Right kidney (tissue), 1 donor: ENCODE measurements around the gene PTPRR.
"Not testable (repeated sequence)": the region's sequence is repeated elsewhere in the genome, so short reads cannot be mapped to it uniquely, and the experiment has no call there.

Experiments used
- DNase-seq: peaks from one replicate; pipeline ENCODE4 v3.0.0-alpha.2; 2016

PTPRR gene

DNA sequence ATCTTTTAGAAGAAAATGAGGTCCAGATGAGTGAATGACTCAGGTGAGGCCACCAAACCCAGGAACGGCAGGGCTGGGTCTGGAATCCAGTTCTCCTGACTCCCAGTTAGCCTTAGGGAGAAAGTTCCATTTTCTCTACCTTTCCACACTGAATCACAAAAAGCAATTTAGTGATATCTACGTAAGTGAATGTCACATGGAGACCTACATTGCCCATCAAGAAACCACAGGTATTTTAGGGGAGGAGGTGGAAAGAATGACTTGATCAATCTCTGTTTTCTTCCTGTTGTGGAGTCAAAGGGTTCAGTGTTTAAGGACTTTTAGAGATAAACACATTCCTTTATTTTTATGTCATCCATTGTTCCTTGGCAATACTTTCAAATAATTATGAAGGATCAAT is 176.4 kb downstream of the PTPRR start:
- DNase-seq, result no peak

DNA sequence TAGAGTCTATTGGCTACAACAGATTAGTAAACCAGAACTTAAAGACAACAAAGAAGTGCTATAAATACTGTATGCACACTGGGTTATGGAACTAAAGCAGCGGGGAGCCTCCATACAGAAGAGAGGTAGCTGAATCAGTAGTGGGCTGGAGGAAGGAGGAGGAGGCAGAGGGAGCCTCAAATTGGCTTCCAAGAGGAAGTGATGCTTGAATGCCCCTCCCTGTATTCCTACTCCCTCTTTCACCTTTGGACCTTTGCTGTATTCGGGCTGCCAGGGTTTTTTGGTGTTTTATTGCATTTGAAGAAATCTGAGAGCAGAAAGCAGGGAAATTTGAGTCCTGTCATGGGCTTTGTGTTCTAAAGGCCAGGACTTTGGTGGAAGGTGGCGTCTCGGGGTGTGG is 179.3 kb downstream of the PTPRR start:
- no peak for DNase-seq

DNA sequence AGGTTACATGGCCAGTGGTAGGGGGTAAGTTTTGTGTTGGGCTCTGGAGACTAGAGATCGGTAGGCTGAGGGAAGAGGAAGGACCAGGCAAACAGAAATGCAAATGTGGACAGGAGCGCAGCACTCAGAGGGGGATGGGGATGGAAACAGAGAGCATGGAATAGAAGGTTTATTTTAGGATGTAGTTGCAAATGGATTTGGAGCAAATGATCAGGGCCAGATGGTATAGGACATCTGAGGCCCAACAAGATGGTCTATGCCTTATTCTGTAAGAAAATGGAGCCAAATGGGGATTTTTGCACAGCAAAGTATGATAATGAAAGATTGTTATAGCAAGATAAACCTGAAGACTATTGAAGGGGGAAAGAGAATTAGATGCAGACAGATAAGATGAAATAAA is 180.8 kb downstream of the PTPRR start:
- DNase-seq, result no peak

DNA sequence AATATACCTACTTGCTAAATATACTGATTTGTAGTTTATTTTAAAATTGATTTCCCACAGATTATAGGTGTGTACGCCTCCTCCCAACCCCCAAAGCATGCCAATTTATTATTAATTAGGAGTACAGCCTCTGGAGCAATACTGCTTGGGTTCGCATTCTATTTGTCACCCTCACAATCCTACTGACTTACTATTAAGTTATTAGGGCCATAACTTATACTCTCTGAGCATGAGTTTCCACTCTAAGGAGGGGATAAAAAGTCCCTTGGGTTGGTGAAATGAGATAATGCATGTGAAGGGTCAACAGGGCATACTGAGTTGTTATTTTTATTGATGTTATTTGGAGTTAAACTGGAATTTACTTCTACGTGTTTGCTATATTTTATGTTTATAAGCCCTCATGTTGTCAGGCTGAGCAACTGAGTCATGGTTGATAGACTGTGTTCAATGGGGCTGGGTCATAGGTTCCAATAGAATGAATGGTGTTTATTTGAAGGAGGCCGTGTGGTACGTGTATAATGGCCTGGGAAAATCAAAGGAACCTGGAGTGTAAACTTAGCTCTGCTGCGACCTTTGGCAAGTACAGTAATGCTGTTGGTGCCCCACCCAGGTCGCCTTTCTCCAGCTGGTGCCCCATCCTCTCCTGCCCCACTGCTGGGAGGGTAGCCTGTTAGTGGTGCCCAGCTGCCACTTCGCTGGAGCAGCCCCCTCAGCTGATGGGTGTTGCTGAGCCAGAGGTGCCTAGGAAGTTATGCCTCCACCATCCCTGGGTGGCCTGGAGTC is 184.0 kb downstream of the PTPRR start:
- DNase-seq, result no peak

DNA sequence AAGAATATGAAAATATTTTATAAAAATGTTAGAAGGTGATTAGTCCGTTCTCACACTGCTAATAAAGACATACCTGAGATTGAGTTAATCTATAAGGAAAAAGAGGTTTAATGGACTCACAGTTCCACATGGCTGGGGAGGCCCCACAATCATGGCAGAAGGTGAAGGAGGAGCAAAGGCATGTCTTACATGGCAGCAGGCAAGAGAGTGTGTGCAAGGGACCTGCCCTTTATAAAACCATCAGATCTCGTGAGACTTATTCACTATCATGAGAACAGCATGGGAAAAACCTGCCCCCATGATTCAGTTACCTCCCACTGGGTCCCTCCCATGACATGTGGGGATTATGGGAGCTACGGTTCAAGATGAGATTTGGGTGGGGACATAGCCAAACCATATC is 185.3 kb downstream of the PTPRR start:
- DNase-seq, result not testable (repeated sequence)

DNA sequence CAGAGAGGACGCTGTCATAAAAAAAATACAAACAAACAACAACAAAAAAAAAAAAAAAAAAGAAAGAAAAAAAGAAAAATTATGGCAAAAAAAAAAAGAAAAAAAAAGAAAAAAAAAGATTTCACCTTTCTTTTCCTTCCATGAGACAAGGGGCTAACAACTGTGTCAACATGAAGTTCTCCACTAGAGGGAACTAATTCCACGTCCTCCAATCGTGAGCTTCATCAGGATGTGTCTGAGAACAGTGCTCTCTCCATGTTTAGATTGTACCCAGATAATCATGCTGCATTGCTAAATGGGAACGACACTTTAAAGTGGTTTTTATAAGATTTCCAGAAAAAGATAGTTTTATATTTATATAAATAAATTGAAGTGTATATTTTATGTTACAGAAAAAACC is 187.2 kb downstream of the PTPRR start:
- DNase-seq, result peak; percentile 34

DNA sequence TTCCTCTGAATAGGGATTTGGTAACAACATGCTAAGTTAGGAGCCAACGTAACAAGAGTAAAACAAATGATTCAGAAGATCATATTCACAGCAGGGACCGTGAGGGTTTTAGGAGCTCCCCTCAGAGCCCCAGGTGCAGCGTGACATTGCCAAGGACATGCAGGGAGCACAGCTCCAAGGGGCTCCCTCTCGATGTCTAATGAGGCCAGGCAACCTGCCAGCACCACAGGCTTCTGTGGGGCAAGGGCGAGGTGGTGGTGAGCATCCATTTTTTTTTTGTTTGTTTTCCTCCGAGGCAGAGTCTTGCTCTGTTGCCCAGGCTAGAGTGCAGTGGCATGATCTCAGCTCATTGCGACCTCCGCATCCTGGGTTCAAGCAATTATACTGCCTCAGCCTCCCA is 188.3 kb downstream of the PTPRR start:
- DNase-seq, result no peak

DNA sequence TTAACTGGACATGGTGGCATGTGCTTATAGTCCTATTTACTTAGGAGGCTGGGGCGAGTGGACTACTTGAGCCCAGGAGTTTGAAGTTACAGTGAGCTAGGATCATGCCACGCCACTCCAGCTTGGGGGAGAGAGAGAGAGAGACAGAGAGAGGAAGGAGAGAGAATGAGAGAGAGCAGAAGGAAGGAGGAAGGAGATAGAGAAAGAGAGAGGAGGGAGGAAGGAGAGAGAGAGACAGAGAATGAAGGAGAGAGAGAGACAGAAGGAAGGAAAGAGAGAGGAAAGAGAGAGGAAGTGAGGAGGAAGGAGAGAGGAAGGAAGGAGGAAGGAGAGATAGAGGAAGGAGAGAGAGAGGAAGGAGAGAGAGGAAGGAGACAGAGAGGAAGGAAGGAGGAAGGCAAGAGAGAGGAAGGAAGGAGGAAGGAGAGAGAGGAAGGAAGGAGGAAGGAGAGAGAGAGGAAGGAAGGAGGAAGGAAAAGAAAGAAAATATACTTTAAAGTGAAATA is 189.8 kb downstream of the PTPRR start:
- no peak for DNase-seq

DNA sequence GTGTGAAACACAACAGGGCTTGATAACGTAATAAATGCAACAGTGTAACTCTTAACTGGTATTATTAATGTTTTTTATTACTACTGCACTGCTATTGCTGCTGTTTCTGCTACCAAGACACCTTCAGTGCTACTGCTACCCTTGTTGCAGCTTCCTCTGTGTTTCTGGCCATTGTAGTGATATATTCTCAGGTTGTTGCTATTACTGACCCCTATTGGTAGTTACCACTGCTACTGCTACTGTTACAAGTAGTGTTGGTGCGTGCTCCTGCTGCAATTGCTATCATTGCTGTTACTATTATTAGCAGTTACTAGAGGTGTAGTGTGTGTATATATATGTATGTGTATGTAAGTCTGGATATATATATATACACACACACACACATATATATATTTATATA is 196.1 kb downstream of the PTPRR start:
- no peak for DNase-seq

DNA sequence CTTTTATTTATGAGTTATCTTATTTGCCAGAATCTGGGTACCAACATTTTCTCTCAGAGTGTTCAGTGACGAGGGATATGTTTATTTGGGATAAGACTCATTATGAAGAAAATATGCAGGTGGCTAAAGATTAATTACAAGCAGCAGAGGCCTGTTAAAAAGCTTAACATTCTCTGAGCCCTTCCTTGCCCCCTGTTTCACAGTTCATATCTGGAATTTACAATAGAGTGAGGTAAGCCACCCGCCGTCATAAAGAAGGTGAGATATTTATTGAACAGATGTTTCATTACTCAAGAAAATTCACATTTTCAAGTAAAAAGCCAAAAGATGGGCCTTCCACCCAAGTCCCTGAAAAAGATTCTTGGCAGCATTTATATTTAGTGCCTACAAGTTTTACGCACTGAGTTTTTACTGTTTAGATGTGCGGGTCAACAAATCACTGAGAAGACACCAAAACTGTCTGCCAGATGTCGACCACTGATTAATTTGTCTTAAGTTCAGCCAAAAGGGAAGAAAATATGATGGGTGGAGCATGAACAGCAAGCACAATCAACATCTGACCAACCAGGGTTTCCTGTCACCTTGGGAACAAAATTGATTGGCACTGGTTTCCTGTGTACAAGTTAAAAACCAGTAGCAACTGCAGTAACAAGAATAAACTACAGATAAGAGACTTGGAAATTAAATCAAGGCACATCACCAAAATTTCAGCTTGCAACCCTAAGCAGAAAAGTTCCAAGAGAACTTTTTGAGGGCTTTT is 197.8 kb downstream of the PTPRR start:
- no peak for DNase-seq

DNA sequence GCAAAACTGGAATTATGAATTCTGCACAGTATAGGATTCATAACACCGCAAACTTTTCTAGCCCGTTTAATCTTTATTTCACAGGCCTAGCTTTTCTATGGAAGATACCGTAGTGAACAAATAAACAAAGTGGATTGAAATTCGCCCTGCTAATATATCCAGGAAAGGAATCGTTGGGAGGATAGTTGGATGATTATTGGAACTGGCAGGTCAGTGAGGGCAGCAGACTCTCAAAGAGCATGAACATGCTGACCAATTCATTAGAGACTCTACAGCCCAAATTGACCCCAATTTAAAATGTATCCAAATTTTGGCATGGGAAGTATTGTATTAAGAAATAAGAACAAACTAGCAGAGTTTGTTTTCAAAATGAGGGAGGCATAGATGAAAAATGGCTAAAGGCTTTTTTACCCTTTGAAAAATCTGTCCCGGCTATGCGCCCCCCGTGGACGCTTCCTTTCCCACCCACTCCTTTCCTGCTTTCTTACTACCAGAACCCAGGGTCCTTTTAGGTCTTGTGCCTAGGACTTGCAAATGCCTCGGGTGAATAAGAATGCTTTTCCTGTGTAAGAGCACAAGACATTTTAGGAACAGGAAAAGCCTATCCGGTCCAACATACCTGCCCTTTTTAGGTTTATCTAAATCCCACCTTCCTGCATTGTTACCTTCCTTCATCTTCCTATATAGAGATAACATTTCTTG is 198.7 kb downstream of the PTPRR start:
- no peak for DNase-seq

DNA sequence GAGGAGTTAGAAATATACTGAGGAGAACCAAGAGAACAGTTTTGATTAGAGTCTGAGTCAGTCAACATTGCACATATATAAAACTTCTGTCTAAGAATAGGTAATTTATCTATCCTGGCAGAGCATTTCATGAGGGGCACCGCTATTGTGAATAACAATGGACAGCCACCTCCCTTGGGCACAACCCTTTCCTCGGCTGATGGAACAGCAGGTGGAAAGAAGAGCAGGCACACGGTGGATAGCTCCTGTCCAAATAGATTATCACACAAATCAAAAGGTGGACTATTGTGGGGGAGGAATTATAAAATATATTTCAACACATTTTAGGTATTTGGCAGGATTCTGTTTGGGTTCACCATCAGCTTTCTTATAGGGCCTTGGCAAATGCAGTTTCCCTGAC is 199.3 kb downstream of the PTPRR start:
- no peak for DNase-seq

DNA sequence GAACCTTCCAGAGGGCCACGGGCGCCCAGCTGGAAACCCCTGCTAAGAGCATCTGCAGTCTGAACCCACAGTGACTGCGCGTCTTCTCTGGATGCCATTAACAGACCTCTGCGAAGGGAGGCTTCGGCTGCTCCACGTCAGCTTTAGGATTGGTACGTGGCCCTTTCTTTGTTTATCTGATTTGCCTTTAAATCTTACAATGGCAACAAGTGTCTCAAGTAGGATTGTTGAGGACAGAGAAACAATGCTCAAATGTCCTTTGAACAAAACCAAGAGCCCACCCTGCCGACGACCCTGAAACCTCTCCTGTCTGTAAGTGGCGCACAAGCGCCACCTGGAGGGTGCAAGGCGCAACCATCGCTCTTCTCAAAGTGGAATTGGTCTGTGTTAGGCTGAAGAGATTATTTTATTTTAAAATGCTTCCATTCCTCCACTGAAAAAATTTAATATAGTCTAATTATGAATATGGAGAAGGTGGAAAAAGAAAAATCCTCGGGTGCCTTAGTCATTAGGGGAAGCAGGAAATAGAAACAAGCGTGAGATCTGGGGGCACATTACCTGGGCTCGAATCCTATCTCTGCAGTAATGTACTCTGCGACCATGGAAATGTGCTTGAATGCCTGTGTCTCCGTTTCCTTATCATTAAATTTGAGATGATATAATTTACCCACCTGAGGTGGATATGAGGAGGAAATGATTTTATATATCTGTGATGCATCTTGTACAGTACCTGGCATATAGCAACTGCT is 200.7 kb downstream of the PTPRR start:
- peak; percentile 54 for DNase-seq

DNA sequence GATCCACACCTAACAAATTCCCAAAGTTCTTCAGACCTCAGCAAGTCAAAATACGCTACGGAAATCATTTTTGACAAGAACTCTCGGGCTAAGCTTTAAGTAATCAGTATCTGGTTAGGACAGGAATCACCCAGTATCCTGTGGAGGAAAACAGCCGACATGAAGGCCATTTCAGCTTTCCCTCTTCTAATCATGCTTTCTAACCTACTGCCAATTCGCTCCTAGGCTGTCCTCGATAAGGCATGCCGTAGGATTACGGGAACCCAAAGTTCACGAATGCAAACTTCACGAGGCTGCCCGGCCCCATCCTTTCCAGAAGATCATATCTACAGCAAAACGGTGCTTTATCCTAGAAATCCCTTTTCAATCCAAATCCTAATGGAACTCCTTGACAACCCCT is 201.5 kb downstream of the PTPRR start:
- DNase-seq, result no peak

DNA sequence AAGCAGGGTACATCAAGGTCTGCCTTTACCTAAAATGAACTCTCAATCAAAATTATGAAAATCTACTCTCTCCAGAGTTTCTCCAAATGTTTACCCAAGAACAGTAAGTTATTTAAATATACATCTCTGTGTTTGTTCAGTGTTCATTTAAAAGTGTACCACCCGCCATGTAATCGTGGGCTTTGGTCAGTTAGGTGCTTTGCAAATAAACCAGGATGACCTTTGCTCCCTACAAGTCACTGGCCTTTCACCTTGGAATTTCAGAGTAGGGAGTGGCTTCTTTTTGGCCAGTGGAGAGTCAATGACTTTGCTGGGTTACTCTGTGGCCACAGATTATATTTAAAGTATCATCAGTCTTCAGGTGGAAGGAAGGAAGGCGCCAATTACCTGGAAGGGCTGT is 208.7 kb downstream of the PTPRR start:
- DNase-seq, result no peak

DNA sequence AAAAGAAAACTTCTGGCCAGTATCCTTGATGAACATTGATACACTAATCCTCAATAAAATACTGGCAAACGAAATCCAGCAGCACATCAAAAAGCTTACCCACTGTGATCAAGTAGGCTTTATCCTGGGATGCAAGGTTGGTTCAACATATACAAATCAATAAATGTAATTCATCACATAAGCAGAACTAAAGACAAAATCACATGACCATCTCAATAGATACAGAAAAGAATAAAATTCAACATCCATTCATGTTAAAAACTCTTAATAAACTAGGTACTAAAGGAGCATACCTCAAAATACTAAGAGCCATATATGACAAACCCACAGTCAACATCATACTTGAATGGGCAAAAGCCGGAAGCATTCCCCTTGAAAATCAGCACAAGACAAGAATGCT is 211.5 kb downstream of the PTPRR start:
- DNase-seq, result no peak

DNA sequence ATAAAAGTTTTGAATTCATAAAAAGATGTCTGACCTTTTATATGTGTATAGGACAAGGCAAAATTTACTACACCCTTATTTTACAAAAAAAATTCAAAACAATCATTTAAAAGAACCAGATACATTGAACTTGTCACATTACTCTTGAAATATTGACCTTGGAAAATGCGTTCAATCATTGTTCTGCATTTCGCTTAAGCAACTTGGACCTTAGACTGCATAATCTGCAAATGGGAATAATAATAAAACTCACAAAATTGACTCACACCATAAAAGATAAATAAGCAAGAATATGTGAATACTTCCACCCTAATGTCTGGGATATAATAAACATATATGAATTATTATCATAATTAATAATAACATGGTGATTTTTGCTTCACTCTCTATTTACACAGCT is 213.9 kb downstream of the PTPRR start:
- DNase-seq, result no peak

DNA sequence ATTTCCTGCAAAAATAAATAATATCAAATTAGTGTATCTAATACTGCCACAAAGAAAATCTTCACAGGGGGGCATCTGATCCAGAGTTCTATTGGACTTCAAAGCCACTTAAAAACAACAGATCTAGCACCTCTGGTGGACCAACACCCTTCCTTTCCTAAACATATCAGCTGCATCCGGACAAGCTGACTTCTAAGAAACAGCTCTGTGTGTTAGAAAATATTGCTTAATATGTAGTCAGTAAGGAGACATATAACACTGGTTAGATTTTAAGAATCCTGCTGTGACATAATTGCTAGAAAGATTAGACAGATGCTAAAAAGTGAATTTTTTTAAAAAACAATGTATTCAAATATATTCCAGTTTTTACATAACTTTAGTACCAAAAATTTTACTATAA is 222.2 kb downstream of the PTPRR start:
- DNase-seq, result no peak

DNA sequence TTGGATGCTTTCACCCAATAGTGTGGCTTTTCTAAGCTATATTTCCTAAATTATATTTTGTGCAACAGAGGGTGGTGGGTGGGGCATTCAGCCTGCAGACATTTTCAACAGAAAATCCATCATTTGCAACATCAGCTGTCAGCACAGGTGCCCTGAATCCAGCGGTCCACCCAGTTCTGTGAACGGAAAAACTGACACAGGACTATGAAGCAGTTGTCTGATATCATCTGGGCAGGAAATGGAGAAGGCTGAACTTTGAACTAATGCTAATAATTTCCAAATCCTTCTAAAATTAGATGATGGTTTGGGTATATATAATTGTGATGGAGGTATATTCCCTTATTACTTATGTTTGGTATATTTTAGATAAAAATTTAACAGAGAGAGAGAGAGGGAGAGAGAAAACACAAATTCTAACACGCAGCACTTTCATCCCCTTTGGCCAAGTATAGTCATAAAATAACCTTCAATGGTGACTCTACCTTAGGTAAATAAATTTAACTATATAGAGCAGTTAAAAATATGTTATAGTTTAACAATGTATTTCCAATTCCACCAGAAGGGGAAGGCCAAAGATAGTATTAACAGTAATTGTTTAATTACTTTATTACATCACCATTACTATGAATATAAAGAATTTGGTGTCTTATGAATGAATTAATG is 225.0 kb downstream of the PTPRR start:
- DNase-seq, result no peak

DNA sequence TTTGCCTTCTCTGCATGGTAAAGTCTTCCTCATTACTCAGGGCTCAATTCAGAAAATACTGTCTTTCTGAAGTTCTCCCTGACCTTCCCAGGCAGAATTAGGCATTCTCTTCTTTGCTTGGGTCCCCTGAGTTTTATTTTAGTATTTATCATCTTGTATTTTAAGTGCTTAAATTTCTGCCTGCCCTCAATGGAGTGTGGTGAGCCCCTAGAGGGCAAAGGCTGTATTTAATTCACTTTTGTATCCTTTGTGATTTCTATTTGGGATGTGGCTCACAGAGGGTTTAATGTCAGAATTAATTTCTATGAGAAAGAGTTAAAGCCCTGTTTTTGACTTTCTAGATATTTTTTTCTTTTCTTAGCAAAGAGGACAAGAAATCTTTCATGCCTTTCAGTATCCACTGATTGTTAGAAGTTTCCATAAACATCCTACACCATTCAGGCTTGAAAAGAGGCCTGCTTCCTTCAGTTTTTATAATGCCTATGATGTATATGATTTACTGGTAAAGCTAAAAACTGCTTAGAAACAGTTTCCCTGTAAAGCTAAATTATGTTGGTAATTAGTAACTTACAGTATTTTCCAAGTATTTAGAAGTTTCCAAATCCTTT is 227.8 kb downstream of the PTPRR start:
- DNase-seq, result no peak

DNA sequence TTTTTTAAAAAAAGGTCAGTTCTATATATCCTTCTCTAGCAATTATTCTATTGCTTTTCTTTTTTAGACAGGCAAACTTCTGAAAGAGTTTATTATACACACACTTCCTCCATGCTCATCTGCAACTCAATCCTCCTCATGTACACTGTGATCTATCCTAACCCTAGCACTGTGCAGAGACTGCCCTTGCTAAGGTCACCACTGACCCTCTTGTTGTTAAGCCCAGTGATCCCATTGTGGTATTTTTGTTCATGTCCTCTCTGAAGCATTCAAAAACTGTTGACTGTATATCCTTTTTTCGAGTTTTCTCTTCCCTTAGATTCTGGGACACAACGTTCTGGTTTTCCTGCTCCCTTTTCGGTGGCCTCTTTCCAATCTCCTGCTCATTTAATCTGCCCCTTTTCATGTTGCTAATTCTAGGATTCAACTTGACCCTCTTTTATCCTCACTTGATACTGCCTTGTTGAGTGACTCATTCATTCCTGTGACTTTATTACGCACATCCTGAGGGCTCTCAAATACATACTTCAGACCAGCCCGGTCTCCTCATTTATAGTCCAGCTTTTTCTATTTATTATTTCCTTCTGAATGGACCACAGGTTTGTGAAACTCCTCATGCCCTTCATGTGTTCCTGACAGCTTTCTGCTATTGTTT is 229.4 kb downstream of the PTPRR start:
- DNase-seq, result no peak
